Stimulated activated CD8-positive, alpha-beta memory T cell treated with anti-CD3 and anti-CD28 coated beads, Interleukin-15, amount 100 ng/mL, for 1 hour (primary cell): ENCODE data around the gene SYT13.
A peak's percentile ranks its signal among the peaks of the same experiment; 100 is the strongest.

Experiments used
- DNase-seq: peaks from one replicate; pipeline ENCODE4 v3.0.0-alpha.2; 2020; ENCODE audit warnings: low read depth

Gene SYT13

GRCh38 chr11:45246241-45246640 is 39.9 kb downstream of the SYT13 start:
- DNase-seq = no peak

DNA sequence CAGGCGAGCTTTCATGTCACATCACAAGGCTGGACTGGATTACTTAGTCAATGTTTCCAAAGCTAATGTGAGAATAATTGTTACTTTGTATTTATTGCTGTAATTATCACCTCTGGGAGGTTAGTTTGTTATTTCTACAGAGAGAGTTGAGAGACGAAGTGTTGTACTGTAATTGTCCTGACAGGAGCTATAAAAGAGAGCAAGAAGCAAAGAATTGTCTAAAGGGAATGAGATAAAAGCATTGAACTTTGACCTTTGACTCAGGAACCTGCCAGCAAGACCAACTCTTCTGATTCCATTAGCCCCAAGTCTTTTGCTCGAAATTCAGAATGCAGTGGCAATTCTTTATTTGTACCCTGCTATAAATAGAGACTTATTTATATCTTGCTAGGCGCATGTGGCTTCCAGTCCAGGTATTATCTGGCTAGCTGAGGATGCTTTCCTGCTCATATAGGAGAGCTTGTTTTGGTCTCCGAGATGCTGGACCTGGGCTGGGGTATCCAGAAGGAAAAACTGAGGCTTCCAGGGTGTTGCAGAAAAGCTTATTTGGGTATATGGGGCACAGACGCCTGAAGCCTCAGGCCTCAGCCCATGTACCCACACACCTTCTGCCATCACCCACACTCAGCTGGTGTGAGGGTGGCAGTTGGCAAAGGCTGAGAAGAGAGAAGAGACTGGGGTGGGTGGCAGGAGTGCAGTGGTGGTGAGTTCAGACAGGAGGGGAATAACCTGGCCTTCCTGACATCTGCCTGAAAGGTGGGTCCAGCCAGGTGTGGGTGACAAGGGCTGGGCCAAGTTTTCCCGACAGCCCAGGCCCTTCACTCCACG is 40.7 kb downstream of the SYT13 start:
- no peak for DNase-seq

- no peak for DNase-seq
These were observed 42.2 kb downstream of the SYT13 start for GRCh38 chr11:45243967-45244366.

GRCh38 chr11:45239733-45240132 is 46.4 kb downstream of the SYT13 start:
- no peak for DNase-seq

GRCh38 chr11:45238724-45239123 is 47.4 kb downstream of the SYT13 start:
- no peak for DNase-seq

GRCh38 chr11:45237711-45238315 is 48.3 kb downstream of the SYT13 start:
- no peak for DNase-seq

- DNase-seq = no peak
These were observed 51.7 kb downstream of the SYT13 start for GRCh38 chr11:45234306-45235006.

- no peak for DNase-seq
These were observed 52.4 kb downstream of the SYT13 start for GRCh38 chr11:45233804-45234170.

GRCh38 chr11:45233121-45233803 is 52.9 kb downstream of the SYT13 start:
- peak; percentile 16 for DNase-seq

- DNase-seq = no peak
These were observed 53.6 kb downstream of the SYT13 start for GRCh38 chr11:45232341-45233080.

DNA sequence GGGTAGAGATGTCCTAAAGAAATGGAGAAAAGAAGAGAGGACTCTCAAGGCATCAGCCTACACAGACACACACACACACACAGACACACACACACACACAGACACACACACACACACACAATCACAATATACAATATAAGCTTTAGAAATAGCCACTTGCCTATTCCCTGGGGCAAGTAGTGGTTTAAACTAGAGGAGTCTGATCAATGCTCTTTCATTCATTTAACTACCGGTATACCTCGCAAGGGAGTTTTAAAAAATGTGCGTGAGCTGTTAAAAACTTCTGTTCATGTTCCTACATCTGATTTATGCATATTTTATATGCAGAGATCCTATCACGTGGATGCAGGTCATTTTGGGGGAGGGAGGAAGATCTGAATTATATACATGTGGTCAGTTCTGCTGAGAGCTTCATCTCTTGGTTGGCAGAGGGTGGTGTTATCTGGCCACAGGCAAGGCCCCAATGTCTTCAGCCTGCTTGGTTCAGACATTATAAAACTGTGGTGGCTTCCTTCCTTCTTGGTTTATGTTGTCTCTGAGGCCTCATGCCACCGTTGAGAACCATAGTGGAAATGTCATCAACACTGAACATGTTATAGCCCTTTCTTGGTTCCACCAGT is 56.6 kb downstream of the SYT13 start:
- DNase-seq = no peak

- no peak for DNase-seq
These were observed 58.3 kb downstream of the SYT13 start for GRCh38 chr11:45227836-45228235.

DNA sequence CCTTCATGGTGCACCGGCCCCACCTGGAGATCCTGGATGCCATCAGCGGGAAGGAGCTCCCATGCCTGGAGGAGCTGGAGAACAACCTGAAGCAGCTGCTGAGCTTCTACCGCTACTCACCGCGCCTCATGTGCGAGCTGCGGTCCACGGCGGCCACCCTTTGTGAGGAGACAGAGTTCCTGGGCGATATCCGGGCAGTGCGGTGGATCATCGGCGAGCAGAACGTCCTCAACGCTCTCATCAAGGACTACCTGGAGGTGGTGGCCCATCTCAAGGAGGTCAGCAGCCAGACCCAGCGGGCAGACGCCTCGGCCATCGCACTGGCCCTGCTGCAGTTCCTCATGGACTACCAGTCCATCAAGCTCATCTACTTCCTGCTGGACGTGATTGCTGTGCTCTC is 59.2 kb downstream of the SYT13 start:
- DNase-seq = no peak

DNA sequence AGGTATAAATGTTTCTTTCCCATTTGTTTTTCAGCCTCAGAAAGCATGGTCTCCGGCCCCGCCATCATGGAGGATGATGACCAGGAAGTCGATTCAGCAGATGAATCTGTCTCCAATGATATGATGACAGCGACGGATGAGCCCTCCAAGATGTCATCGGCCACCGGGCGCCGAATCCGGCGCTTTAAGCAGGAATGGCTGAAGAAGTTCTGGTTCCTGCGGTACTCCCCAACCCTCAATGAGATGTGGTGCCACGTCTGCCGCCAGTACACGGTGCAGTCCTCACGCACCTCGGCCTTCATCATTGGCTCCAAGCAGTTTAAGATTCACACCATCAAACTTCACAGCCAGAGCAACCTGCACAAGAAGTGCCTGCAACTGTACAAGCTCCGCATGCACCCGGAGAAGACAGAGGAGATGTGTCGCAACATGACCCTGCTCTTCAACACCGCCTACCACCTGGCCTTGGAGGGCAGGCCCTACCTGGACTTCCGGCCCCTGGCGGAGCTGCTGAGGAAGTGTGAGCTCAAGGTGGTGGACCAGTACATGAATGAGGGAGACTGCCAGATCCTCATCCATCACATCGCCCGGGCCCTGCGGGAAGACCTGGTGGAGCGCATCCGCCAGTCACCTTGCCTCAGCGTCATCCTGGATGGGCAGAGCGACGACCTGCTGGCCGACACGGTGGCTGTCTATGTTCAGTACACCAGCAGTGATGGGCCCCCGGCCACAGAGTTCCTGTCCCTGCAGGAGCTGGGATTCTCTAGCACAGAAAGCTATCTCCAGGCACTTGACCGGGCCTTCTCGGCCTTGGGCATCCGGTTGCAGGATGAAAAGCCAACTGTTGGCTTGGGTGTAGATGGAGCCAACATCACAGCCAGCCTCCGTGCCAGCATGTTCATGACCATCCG is 59.9 kb downstream of the SYT13 start:
- no peak for DNase-seq

- no peak for DNase-seq
These were observed 60.9 kb downstream of the SYT13 start for GRCh38 chr11:45225277-45225676.

GRCh38 chr11:45224766-45225165 is 61.4 kb downstream of the SYT13 start:
- DNase-seq = no peak

DNA sequence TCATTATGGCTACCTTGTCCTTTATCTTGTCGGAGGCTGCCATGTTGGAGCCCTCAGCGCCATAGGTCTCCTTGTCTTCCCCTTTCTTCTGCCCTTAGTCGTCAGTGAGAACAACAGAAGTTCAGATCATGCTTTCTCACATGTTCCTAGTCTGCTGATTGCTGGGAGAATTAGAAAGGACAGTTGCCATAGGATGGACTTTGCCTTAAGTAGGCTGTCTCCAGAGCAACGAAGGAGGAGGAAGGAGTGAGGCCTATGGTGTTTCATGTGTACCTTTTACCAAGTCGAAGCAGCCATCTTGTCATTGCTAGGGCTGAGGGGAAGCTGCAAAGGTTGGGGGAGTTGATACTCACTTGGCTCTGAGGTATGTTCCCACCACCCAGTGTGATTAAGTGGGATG is 62.6 kb downstream of the SYT13 start:
- no peak for DNase-seq

DNA sequence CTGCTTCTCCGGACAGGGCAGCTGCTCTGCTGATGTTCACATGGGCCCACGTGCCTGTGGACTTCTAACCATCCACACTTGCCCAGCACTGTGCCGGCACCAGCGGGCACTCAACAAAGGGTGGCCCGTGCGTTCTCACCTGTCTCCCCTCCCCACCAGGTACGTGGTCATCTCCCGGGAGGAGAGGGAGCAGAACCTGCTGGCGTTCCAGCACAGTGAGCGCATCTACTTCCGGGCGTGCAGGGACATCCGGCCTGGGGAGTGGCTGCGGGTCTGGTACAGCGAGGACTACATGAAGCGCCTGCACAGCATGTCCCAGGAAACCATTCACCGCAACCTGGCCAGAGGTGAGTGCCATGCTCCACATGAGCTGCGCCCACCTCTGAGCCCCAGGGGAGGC is 66.7 kb downstream of the SYT13 start:
- no peak for DNase-seq

- no peak for DNase-seq
These were observed 67.4 kb downstream of the SYT13 start for GRCh38 chr11:45218705-45219104.

DNA sequence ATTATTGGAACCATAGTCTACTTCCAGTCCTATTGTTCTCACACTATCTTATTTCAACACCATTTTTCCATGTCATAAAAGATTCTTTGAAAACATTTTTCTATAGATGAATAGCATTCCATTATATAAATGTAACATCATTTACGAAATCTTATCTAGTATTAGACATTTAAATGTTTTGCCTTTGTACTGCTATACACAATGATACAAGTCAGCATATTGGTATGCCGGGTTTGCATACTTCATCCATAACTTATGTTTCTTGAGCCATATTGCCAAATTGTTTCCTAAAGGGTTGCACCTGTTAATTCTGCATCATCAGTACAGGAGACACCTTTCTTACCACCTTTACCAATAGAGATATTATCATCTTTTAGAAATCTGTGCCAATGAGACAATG is 68.2 kb downstream of the SYT13 start:
- no peak for DNase-seq
